Fibroblast of lung (primary cell): ENCODE data around the gene CNNM4.

Experiments
- CTCF ChIP-seq, 2 donors: IDR thresholded peaks in 1 of 2; conservative IDR thresholded peaks in 1 of 2; 1 replicate in 1 of 2; 2 replicates in 1 of 2; pipeline ENCODE4 v1.5.1; 2011 to 2012; ENCODE audit warnings: low read length in 2 of 2, control low read depth in 1 of 2, inconsistent platforms in 1 of 2, low read depth in 1 of 2, mild to moderate bottlenecking in 1 of 2
- EZH2 ChIP-seq: IDR thresholded peaks from 2 replicates; pipeline ENCODE4 v1.5.1; 2012; ENCODE audit warnings: low read length, control low read depth, mild to moderate bottlenecking; ENCODE audit errors: missing control alignments

GRCh38 chr2:96856776-96857666 is 96.3 kb downstream of the CNNM4 start:
- TF ChIP-seq CTCF (conservative IDR thresholded peaks at IDR 0.05 in 1 of 2, IDR thresholded peaks at IDR 0.05 in 1 of 2; ENCODE audit: low read depth in 1 of 2, low read length in 2 of 2) = no peak
- no peak for TF ChIP-seq EZH2
